GM13977 (cell line): ENCODE measurements around the gene SPIRE1.

Experiments
- DNase-seq: peaks from one replicate; pipeline ENCODE4 v3.0.0; 2012; ENCODE audit warnings: low spot score
- CTCF ChIP-seq: IDR thresholded peaks from 2 replicates; pipeline ENCODE4 v1.5.1; 2012; ENCODE audit warnings: mild to moderate bottlenecking, control low read depth; ENCODE audit not compliant: insufficient read depth; ENCODE audit errors: extremely low read depth, missing control alignments
- in situ Hi-C: fragments of 300-500 bp; cut with MboI; formaldehyde crosslinking; loops from one replicate; pipeline ENCODE4 v1.12.0; 2022; ENCODE audit warnings: low sequenced_read_pairs, low pct_unique_long_range_greater_than_20kb, mixed read lengths, inconsistent platforms; ENCODE audit not compliant: unreplicated experiment

The SPIRE1 gene

DNA sequence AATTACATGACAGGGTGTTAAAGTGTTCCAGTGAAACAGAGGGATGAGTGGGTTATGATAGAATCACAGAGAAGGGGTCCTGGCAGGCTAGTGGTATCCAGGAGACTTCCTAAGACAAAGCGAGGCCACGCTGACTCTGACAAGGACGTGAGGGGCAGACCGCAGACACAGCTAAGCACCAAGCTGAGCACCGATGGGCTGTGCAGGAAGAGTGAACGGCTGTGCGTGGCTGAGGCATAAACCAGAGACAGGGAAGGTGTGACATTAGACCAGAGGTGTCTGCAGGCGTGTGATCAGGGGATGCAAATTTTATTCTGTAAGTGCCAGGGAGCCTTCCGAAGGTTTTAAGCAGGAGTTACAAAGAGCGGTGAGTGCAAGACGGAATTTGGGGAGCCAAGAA, 180.3 kb downstream of the SPIRE1 start:
- DNase-seq = no peak
- in situ Hi-C loops = no loop called here
- TF ChIP-seq CTCF = no peak

DNA sequence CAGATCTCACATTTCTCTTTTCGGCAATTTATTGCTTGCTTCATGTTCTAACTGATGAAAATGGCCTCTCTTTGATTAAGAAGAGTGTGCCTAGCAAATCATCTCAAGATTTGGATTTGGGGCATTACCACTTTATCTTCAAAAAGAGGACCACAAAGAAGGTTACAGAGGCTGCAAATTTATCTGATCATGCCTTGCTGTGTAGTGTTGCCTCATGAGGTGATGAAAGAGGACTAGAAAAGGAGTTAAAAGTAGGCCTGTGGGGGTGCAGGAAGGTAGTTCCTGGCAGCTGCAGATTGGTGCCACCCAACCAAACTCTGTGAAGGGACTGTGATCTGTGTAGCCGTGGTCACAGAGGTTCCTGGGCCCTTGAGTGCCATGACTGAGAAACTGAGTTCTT, 181.0 kb downstream of the SPIRE1 start:
- DNase-seq = no peak
- in situ Hi-C loops = no loop called here
- TF ChIP-seq CTCF = no peak

DNA sequence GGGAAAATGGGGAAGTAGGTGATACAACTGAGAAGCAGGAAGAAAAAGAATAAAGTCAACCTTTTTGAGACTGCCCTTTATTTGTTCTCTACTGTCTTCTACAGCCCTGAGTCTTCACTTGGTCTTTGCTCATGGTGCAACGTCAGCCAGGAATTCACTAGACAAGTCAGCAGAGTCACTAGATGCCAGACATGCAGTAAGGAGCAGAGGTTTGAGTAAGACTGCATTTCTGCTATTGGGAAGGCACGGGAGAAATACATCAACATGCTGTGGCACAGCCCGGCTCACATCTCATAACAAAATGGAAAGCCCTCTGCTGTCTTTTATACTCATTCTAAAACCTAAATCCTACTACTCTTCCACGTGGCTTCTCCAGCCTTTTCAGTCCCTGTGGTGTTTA, 183.0 kb downstream of the SPIRE1 start:
- DNase-seq = no peak
- TF ChIP-seq CTCF = no peak
- in situ Hi-C loops = no loop called here

DNA sequence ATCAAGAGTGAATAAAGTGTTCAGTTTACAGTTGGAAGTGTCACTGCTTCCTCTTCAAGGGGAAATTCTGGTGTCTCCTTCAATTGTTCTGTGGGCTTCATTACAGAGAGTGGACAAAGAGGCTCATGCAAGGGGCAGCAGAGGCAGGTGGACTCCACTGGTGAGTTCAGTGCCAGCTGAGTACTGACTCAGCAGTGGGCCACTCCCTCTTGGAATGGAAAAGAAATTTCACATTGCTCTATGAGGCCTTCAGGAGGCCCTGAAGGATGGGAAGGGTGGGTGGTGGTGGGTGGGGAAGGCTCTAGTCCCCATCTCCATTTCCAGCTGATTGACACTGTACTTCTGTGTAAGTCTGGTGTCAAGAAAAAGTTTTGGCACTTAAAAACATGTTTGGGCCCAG, 183.8 kb downstream of the SPIRE1 start:
- no peak for DNase-seq
- no peak for TF ChIP-seq CTCF
- in situ Hi-C loops = no loop called here

GRCh38 chr18:12470382-12471075, 187.4 kb downstream of the SPIRE1 start:
- TF ChIP-seq CTCF = no peak
- in situ Hi-C loops = no loop called here
- no peak for DNase-seq

DNA sequence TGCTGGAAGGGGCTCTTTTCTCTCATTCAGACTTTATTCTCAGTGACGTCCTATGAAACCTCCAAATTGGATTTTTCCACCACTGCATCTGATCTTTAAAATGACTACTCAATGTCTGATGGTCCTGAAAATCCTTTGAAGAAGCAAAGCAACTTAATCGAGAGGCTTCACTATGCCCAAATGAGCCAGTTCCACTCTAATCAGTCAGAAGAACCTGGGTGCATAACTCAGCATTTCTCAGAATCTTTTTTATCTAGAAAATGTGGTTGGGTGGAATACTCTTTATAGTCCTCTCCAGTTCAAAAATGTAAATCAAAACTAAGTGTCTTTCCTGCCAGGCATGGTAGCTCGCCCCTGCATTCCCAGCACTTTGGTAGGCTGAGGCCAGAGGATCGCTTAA, 189.5 kb downstream of the SPIRE1 start:
- in situ Hi-C loops = no loop called here
- no peak for TF ChIP-seq CTCF

More for the DNA sequence above, 189.5 kb downstream of the SPIRE1 start:
- no peak for DNase-seq
